ENCODE measurements around the gene LRBA.
"Not testable (repeated sequence)": the region's sequence is repeated elsewhere in the genome, so short reads cannot be mapped to it uniquely, and the experiment has no call there.

The LRBA gene

GRCh38 chr4:150579551-150580234 is 435.4 kb downstream of the LRBA start:
- H3K4me1 ChIP-seq (ENCODE audit: control insufficient read depth, insufficient read depth, low read length): peaks cover 13% of the 10 kb centered on the region
- peaks cover 15% of the 10 kb centered on the region for H3K36me3 ChIP-seq (ENCODE audit: control insufficient read depth, insufficient read depth, low read length)
- H3K27me3 ChIP-seq (ENCODE audit: control insufficient read depth, insufficient read depth, low read length): no peaks in the 10 kb centered on the region
- H3K27ac ChIP-seq (ENCODE audit: low read depth, low read length): peak overlapping the region; percentile 93
- peak overlapping the region; percentile 82 for H3K4me3 ChIP-seq (ENCODE audit: low read length)
- H3K9ac ChIP-seq (ENCODE audit: low read length): peak overlapping the region; percentile 36

- H3K27me3 ChIP-seq (ENCODE audit: control insufficient read depth, insufficient read depth, low read length): no peaks in the 10 kb centered on the region
Observed at GRCh38 chr4:150578745-150579501, 436.2 kb downstream of the LRBA start.

GRCh38 chr4:150577796-150578195 is 437.3 kb downstream of the LRBA start:
- peaks cover 3% of the 10 kb centered on the region for H3K36me3 ChIP-seq (ENCODE audit: control insufficient read depth, insufficient read depth, low read length)
- no peak overlapping the region for H3K9ac ChIP-seq (ENCODE audit: low read length)
- H3K27me3 ChIP-seq (ENCODE audit: control insufficient read depth, insufficient read depth, low read length): no peaks in the 10 kb centered on the region
- H3K27ac ChIP-seq (ENCODE audit: low read depth, low read length): peak overlapping the region; percentile 77
- H3K4me1 ChIP-seq (ENCODE audit: control insufficient read depth, insufficient read depth, low read length): peaks cover 19% of the 10 kb centered on the region
- H3K4me3 ChIP-seq (ENCODE audit: low read length): peak overlapping the region; percentile 44

More at GRCh38 chr4:150578745-150579501, 436.2 kb downstream of the LRBA start:
- H3K4me1 ChIP-seq (ENCODE audit: control insufficient read depth, insufficient read depth, low read length): peaks cover 13% of the 10 kb centered on the region
- H3K4me3 ChIP-seq (ENCODE audit: low read length): peak overlapping the region; percentile 82
- H3K27ac ChIP-seq (ENCODE audit: low read depth, low read length): peak overlapping the region; percentile 93
- H3K36me3 ChIP-seq (ENCODE audit: control insufficient read depth, insufficient read depth, low read length): peaks cover 13% of the 10 kb centered on the region
- peak overlapping the region; percentile 13 for H3K9ac ChIP-seq (ENCODE audit: low read length)

- Histone ChIP-seq H3K4me1 (ENCODE audit: control insufficient read depth, insufficient read depth, low read length) (peaks cover 25% of the 10 kb centered on the region), H3K4me3 (ENCODE audit: low read length) (no peak overlapping the region), H3K36me3 (ENCODE audit: control insufficient read depth, insufficient read depth, low read length) (no peaks in the 10 kb centered on the region), H3K27ac (ENCODE audit: low read depth, low read length) (peak overlapping the region; percentile 51), H3K27me3 (ENCODE audit: control insufficient read depth, insufficient read depth, low read length) (no peaks in the 10 kb centered on the region), H3K9ac (ENCODE audit: low read length) (no peak overlapping the region)
Observed at GRCh38 chr4:150574678-150575077, 440.4 kb downstream of the LRBA start.

- Histone ChIP-seq H3K27me3 (ENCODE audit: control insufficient read depth, insufficient read depth, low read length) (no peaks in the 10 kb centered on the region), H3K27ac (ENCODE audit: low read depth, low read length) (peak overlapping the region; percentile 70), H3K36me3 (ENCODE audit: control insufficient read depth, insufficient read depth, low read length) (no peaks in the 10 kb centered on the region), H3K4me3 (ENCODE audit: low read length) (peak overlapping the region; percentile 7), H3K9ac (ENCODE audit: low read length) (no peak overlapping the region), H3K4me1 (ENCODE audit: control insufficient read depth, insufficient read depth, low read length) (peaks cover 29% of the 10 kb centered on the region)
Observed at GRCh38 chr4:150573534-150573933, 441.6 kb downstream of the LRBA start.

- Histone ChIP-seq H3K9ac (ENCODE audit: low read length) (no peak overlapping the region), H3K4me1 (ENCODE audit: control insufficient read depth, insufficient read depth, low read length) (peaks cover 29% of the 10 kb centered on the region), H3K27ac (ENCODE audit: low read depth, low read length) (peak overlapping the region; percentile 70), H3K4me3 (ENCODE audit: low read length) (peak overlapping the region; percentile 33), H3K36me3 (ENCODE audit: control insufficient read depth, insufficient read depth, low read length) (no peaks in the 10 kb centered on the region), H3K27me3 (ENCODE audit: control insufficient read depth, insufficient read depth, low read length) (no peaks in the 10 kb centered on the region)
Observed at GRCh38 chr4:150572704-150573504, 442.2 kb downstream of the LRBA start.

GRCh38 chr4:150570862-150571261 is 444.2 kb downstream of the LRBA start:
- Histone ChIP-seq H3K27me3 (ENCODE audit: control insufficient read depth, insufficient read depth, low read length) (no peaks in the 10 kb centered on the region), H3K27ac (ENCODE audit: low read depth, low read length) (peak overlapping the region; percentile 61), H3K9ac (ENCODE audit: low read length) (no peak overlapping the region), H3K4me3 (ENCODE audit: low read length) (no peak overlapping the region), H3K36me3 (ENCODE audit: control insufficient read depth, insufficient read depth, low read length) (no peaks in the 10 kb centered on the region), H3K4me1 (ENCODE audit: control insufficient read depth, insufficient read depth, low read length) (peaks cover 24% of the 10 kb centered on the region)

GRCh38 chr4:150569998-150570535 is 445.0 kb downstream of the LRBA start:
- H3K36me3 ChIP-seq (ENCODE audit: control insufficient read depth, insufficient read depth, low read length): no peaks in the 10 kb centered on the region
- peak overlapping the region; percentile 27 for H3K27ac ChIP-seq (ENCODE audit: low read depth, low read length)
- no peak overlapping the region for H3K9ac ChIP-seq (ENCODE audit: low read length)
- no peaks in the 10 kb centered on the region for H3K27me3 ChIP-seq (ENCODE audit: control insufficient read depth, insufficient read depth, low read length)
- H3K4me3 ChIP-seq (ENCODE audit: low read length): no peak overlapping the region
- peaks cover 16% of the 10 kb centered on the region for H3K4me1 ChIP-seq (ENCODE audit: control insufficient read depth, insufficient read depth, low read length)

GRCh38 chr4:150569384-150569987 is 445.6 kb downstream of the LRBA start:
- no peak overlapping the region for H3K4me3 ChIP-seq (ENCODE audit: low read length)
- peak overlapping the region; percentile 27 for H3K27ac ChIP-seq (ENCODE audit: low read depth, low read length)
- H3K4me1 ChIP-seq (ENCODE audit: control insufficient read depth, insufficient read depth, low read length): peaks cover 16% of the 10 kb centered on the region
- no peaks in the 10 kb centered on the region for H3K27me3 ChIP-seq (ENCODE audit: control insufficient read depth, insufficient read depth, low read length)
- H3K9ac ChIP-seq (ENCODE audit: low read length): no peak overlapping the region
- no peaks in the 10 kb centered on the region for H3K36me3 ChIP-seq (ENCODE audit: control insufficient read depth, insufficient read depth, low read length)

GRCh38 chr4:150567070-150567469 is 448.0 kb downstream of the LRBA start:
- Histone ChIP-seq H3K4me1 (ENCODE audit: control insufficient read depth, insufficient read depth, low read length) (peaks cover 8% of the 10 kb centered on the region), H3K4me3 (ENCODE audit: low read length) (no peak overlapping the region), H3K27me3 (ENCODE audit: control insufficient read depth, insufficient read depth, low read length) (no peaks in the 10 kb centered on the region), H3K9ac (ENCODE audit: low read length) (no peak overlapping the region), H3K27ac (ENCODE audit: low read depth, low read length) (no peak overlapping the region), H3K36me3 (ENCODE audit: control insufficient read depth, insufficient read depth, low read length) (no peaks in the 10 kb centered on the region)

GRCh38 chr4:150564967-150565366 is 450.1 kb downstream of the LRBA start:
- H3K36me3 ChIP-seq (ENCODE audit: control insufficient read depth, insufficient read depth, low read length); H3K27ac ChIP-seq (ENCODE audit: low read depth, low read length); H3K4me1 ChIP-seq (ENCODE audit: control insufficient read depth, insufficient read depth, low read length); H3K4me3 ChIP-seq (ENCODE audit: low read length); H3K9ac ChIP-seq (ENCODE audit: low read length); H3K27me3 ChIP-seq (ENCODE audit: control insufficient read depth, insufficient read depth, low read length): not testable (repeated sequence)

GRCh38 chr4:150562751-150563150 is 452.3 kb downstream of the LRBA start:
- H3K27ac ChIP-seq (ENCODE audit: low read depth, low read length): no peak overlapping the region
- H3K27me3 ChIP-seq (ENCODE audit: control insufficient read depth, insufficient read depth, low read length): no peaks in the 10 kb centered on the region
- no peak overlapping the region for H3K9ac ChIP-seq (ENCODE audit: low read length)
- no peak overlapping the region for H3K4me3 ChIP-seq (ENCODE audit: low read length)
- no peaks in the 10 kb centered on the region for H3K4me1 ChIP-seq (ENCODE audit: control insufficient read depth, insufficient read depth, low read length)
- H3K36me3 ChIP-seq (ENCODE audit: control insufficient read depth, insufficient read depth, low read length): no peaks in the 10 kb centered on the region

Data from rectal smooth muscle tissue (tissue), 1 donor.